Endometrial microvascular endothelial cells (primary cell): ENCODE data around the gene CERS6. TPM values are rescaled to one million over a fixed set of nuclear protein-coding genes. Genes with fewer than 3 reads are reported as not detected.

ENCODE experiments used
- in situ Hi-C: cut with HindIII; loops from 2 replicates; pipeline ENCODE4 v1.10.0; 2017; ENCODE audit warnings: low sequenced_read_pairs, low pct_unique_long_range_greater_than_20kb; ENCODE audit errors: inconsistent ontology term
- total RNA-seq: library from RNA; depleted of rRNA; stranded (reverse); fragments of >200 nt; gene quantifications from one replicate; pipeline ENCODE4 v1.2.3, GENCODE V29; 2015; ENCODE audit errors: inconsistent ontology term

Gene CERS6
- total RNA-seq, 1 donor from 2014 or later: 5.9 TPM

- in situ Hi-C loops: no loop called here
These were observed 96.4 kb downstream of the CERS6 start for GRCh38 chr2:168552450-168552856.

GRCh38 chr2:168555283-168555682 lies 99.2 kb downstream of the CERS6 start:
- in situ Hi-C loops: no loop called here

DNA sequence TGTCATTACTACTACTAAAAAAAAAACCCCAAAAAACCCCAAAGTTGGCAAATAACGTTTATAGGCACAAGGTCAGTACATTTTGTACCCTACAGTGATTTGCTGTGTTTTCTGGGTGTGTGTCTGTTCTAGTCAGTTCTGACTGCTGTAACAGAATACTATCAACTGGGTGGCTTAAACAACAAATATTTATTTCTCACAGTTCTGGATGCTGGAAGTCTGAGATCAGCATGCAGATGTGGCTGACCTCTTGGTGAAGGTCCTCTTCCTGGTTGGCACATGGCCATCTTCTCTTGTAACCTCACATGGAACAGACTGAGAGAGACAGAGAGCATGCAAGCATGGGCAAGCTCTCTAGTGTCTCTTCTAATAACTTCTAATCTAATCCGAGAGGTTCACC lies 103.1 kb downstream of the CERS6 start:
- in situ Hi-C loops: no loop called here

DNA sequence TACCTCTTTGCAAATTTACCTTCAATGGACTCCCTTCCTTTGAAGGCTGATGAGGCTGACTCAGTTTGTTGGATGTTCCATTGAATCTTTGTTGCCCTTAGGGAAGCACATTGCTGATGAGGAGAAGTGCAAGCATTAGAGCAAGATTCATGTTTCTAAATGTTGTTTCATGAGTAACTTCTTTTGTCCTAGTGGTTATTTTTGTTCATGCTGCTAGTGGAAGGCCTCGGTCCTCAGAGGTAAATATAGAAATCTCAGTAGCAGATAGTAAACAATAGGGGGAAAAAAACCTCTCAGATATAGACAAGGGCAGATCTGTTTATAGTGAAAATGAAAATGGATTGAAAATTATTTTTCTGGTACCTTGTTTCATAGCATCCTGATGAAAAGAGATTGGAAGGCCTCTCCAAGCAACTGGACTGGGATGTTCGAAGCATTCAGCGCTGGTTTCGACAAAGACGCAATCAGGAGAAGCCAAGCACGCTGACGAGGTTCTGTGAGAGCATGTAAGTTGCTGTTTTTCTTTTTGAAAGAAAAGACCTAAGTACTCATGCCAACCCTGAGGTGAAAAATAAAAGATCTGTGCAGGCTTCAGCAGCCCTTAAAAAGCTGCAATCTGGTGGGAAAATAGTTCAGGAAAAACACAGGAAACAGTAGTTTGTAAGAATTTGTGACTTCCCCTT lies 104.9 kb downstream of the CERS6 start:
- in situ Hi-C loops: no loop called here

- in situ Hi-C loops: no loop called here
These were observed 105.9 kb downstream of the CERS6 start for GRCh38 chr2:168561991-168562390.

GRCh38 chr2:168562971-168563370 lies 106.9 kb downstream of the CERS6 start:
- in situ Hi-C loops: no loop called here

GRCh38 chr2:168564641-168565040 lies 108.6 kb downstream of the CERS6 start:
- in situ Hi-C loops: no loop called here

GRCh38 chr2:168565112-168565511 lies 109.0 kb downstream of the CERS6 start:
- in situ Hi-C loops: no loop called here

DNA sequence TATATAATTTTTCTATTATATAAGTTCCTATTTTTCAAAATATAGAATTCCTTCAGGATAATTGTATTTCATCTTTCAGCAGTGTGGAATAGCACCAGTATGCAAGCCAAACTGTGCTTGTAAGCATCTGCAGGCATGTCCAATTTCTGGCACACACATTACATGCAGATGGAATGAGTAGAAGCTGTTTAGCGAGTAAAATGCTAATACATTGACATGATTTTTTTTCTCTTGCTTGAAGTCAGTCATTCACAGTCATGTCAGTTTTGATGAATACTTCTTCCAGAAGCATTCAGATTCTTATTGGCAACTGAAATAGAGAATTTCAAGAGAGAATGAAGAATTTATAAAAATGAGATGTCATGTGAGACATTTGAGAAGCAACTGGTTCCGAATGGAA lies 109.4 kb downstream of the CERS6 start:
- in situ Hi-C loops: no loop called here

DNA sequence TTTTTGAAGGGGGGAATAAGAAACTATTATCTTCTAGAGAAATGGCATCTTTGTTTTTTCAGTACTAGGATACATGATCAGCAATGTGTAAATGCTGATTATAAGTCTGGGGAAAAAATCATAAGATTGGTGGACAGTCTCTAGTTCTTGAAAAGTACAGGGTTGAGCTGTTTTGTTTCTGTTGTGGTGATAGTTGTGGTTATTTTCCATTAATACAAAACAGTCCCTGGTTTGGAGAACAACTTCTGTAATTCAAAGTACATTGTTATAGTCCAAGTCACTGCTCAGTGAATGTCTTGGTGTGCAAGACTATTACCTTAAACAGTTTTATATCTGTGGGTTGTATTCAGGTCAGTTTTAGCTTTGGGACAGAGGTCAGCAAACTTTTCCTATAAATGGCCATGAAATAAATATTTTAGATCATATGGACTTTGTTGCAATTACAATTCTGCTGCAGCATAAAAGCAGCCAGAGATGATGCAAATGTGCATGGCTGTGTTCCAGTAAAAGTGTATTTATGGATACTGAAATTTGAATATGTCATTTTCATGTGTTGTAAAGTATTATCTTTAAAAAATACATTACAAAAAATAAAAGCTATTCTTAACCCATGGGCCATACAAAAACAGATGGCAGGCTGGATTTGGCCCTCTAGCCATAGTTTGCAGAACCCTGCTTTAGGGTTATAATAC lies 111.0 kb downstream of the CERS6 start:
- in situ Hi-C loops: no loop called here

- in situ Hi-C loops: no loop called here
These were observed 111.8 kb downstream of the CERS6 start for GRCh38 chr2:168567836-168568235.

GRCh38 chr2:168568476-168569267 lies 112.6 kb downstream of the CERS6 start:
- in situ Hi-C loops: no loop called here

DNA sequence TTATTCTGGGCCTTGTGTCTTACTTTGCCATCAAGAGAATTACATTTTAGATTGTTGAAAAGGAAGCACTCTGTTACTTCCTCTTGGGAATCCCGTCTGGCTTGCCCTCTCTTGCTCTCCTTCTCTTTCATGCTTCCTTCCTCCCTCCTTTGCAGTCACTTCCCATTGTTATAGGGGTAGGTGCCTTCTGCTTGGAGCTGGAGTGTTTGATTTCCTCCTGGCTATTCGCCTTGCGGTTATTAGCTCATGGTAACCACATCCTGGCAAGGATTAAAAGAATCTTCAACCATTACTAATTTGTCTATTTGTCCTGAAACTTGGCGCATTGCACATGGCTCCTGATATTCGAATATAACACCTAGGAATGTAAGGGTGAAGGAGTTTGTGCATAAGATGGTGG lies 115.0 kb downstream of the CERS6 start:
- in situ Hi-C loops: no loop called here

DNA sequence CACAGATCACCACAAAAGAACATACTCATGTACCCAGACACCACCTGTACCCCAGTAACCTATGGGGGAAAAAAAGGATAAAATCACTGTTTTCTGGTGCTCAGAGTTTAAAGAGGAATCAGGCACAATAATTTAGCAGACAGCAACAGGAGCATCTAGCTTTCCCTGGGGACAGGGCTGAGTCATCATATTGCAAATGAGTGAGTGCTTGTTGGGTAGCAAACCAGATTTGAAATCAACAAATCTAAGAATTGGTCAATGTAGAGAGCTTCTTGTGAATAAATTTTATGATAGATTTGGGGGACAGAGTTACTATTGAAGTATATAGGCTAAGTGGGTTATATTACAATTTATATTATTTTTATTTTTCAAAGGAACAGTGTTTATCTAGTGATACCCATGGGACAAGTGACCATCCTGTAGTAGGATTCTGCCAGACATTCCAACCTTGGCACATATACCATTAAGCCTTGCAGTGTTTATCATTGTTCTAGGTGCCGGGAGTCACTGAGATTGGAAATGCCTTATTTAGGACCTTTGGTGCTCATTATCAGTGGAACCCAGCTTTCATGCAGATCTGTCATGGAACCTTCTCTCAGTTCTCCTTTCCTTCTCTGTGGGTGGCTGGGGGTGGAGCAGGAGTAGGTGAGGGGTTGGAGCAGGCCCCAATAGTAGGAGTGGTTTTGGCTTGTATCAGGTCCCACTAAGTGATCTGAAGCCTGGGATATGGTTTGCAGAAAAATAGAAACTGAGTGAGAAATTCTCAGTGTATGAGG lies 117.2 kb downstream of the CERS6 start:
- in situ Hi-C loops: no loop called here

- in situ Hi-C loops: no loop called here
These were observed 119.0 kb downstream of the CERS6 start for GRCh38 chr2:168574856-168575630.

GRCh38 chr2:168577885-168578284 lies 121.8 kb downstream of the CERS6 start:
- in situ Hi-C loops: no loop called here

GRCh38 chr2:168583064-168583709 lies 127.1 kb downstream of the CERS6 start:
- in situ Hi-C loops: no loop called here
